ENCODE measurements around the gene ABCC4.

ABCC4 gene

GRCh38 chr13:95245071-95245470, 56.2 kb downstream of the ABCC4 start:
- TF ChIP-seq CTCF (IDR thresholded peaks at IDR 0.05; ENCODE audit: extremely low read depth, insufficient read depth, missing control alignments) = no peak
- DNase-seq (ENCODE audit: low spot score) = no peak
- in situ Hi-C loops (cut with MboI; ENCODE audit: low pct_unique_long_range_greater_than_20kb, low sequenced_read_pairs, unreplicated experiment) = no loop called here

GRCh38 chr13:95243207-95243606, 58.0 kb downstream of the ABCC4 start:
- no peak for TF ChIP-seq CTCF (IDR thresholded peaks at IDR 0.05; ENCODE audit: extremely low read depth, insufficient read depth, missing control alignments)
- in situ Hi-C loops (cut with MboI; ENCODE audit: low pct_unique_long_range_greater_than_20kb, low sequenced_read_pairs, unreplicated experiment) = no loop called here
- DNase-seq (ENCODE audit: low spot score) = no peak

GRCh38 chr13:95241321-95241720, 59.9 kb downstream of the ABCC4 start:
- in situ Hi-C loops (cut with MboI; ENCODE audit: low pct_unique_long_range_greater_than_20kb, low sequenced_read_pairs, unreplicated experiment) = no loop called here
- DNase-seq (ENCODE audit: low spot score) = no peak
- no peak for TF ChIP-seq CTCF (IDR thresholded peaks at IDR 0.05; ENCODE audit: extremely low read depth, insufficient read depth, missing control alignments)

- DNase-seq (ENCODE audit: low spot score) = peak; percentile 39
- in situ Hi-C loops (cut with MboI; ENCODE audit: low pct_unique_long_range_greater_than_20kb, low sequenced_read_pairs, unreplicated experiment) = no loop called here
- TF ChIP-seq CTCF (IDR thresholded peaks at IDR 0.05; ENCODE audit: extremely low read depth, insufficient read depth, missing control alignments) = no peak
Observed at GRCh38 chr13:95239283-95239682, 62.0 kb downstream of the ABCC4 start.

- in situ Hi-C loops (cut with MboI; ENCODE audit: low pct_unique_long_range_greater_than_20kb, low sequenced_read_pairs, unreplicated experiment) = no loop called here
- DNase-seq (ENCODE audit: low spot score) = no peak
- TF ChIP-seq CTCF (IDR thresholded peaks at IDR 0.05; ENCODE audit: extremely low read depth, insufficient read depth, missing control alignments) = no peak
Observed at GRCh38 chr13:95237310-95237870, 63.9 kb downstream of the ABCC4 start.

GRCh38 chr13:95236774-95237173, 64.5 kb downstream of the ABCC4 start:
- no peak for TF ChIP-seq CTCF (IDR thresholded peaks at IDR 0.05; ENCODE audit: extremely low read depth, insufficient read depth, missing control alignments)
- in situ Hi-C loops (cut with MboI; ENCODE audit: low pct_unique_long_range_greater_than_20kb, low sequenced_read_pairs, unreplicated experiment) = no loop called here
- no peak for DNase-seq (ENCODE audit: low spot score)

GRCh38 chr13:95235974-95236373, 65.3 kb downstream of the ABCC4 start:
- DNase-seq (ENCODE audit: low spot score) = no peak
- TF ChIP-seq CTCF (IDR thresholded peaks at IDR 0.05; ENCODE audit: extremely low read depth, insufficient read depth, missing control alignments) = no peak
- in situ Hi-C loops (cut with MboI; ENCODE audit: low pct_unique_long_range_greater_than_20kb, low sequenced_read_pairs, unreplicated experiment) = no loop called here
